Natural killer cell treated with Interleukin-12 subunit alpha and Interleukin-12 subunit beta and Interleukin-15 and Interleukin-18, amount 100 ng/mL, for 72 hours (primary cell): Measurements from ENCODE around the gene TEX9. TPM values are rescaled to one million over a fixed set of nuclear protein-coding genes. Genes with fewer than 3 reads are reported as not detected.
"Not testable (repeated sequence)": the region's sequence is repeated elsewhere in the genome, so short reads cannot be mapped to it uniquely, and the experiment has no call there.

Experiments
- ATAC-seq, 2 donors: fragments of 150-1000 bp; cut with Tn5 transposase in 1 of 2; sonication (Bioruptor Pico), chemical (Tn5 transposase) in 1 of 2; 2 replicates each; pipeline ENCODE4 v1.10.0; 2021
- DNase-seq: peaks from one replicate; pipeline ENCODE4 v3.0.0; 2022; ENCODE audit warnings: low spot score
- H3K27ac Mint-ChIP-seq, 2 donors: 1 replicate in 1 of 2; 2 replicates in 1 of 2; pipeline ENCODE4 v1.8.0; 2022; ENCODE audit warnings: mixed read lengths in 2 of 2, mild to moderate bottlenecking in 1 of 2, moderate library complexity in 1 of 2
- H3K27me3 Mint-ChIP-seq, 2 donors: 1 replicate in 1 of 2; 2 replicates in 1 of 2; pipeline ENCODE4 v1.8.0; 2022; ENCODE audit warnings: mixed read lengths in 2 of 2
- H3K36me3 Mint-ChIP-seq: one replicate; pipeline ENCODE4 v1.8.0; 2022; ENCODE audit warnings: mixed read lengths
- H3K4me1 Mint-ChIP-seq, 2 donors: 1 replicate in 1 of 2; 2 replicates in 1 of 2; pipeline ENCODE4 v1.8.0; 2022; ENCODE audit warnings: low read depth in 2 of 2, mixed read lengths in 2 of 2, mild to moderate bottlenecking in 1 of 2
- H3K4me3 Mint-ChIP-seq: one replicate; pipeline ENCODE4 v1.8.0; 2022; ENCODE audit warnings: mixed read lengths
- H3K9me3 Mint-ChIP-seq: 2 replicates; pipeline ENCODE4 v1.8.0; 2022; ENCODE audit warnings: mixed read lengths
- total RNA-seq, 2 donors: library from RNA; stranded (reverse); gene quantifications; one replicate each; pipeline ENCODE4 v1.2.3, GENCODE V29; 2022

The TEX9 gene
- under 1 TPM; 0.57 to 0.67 TPM for total RNA-seq

DNA sequence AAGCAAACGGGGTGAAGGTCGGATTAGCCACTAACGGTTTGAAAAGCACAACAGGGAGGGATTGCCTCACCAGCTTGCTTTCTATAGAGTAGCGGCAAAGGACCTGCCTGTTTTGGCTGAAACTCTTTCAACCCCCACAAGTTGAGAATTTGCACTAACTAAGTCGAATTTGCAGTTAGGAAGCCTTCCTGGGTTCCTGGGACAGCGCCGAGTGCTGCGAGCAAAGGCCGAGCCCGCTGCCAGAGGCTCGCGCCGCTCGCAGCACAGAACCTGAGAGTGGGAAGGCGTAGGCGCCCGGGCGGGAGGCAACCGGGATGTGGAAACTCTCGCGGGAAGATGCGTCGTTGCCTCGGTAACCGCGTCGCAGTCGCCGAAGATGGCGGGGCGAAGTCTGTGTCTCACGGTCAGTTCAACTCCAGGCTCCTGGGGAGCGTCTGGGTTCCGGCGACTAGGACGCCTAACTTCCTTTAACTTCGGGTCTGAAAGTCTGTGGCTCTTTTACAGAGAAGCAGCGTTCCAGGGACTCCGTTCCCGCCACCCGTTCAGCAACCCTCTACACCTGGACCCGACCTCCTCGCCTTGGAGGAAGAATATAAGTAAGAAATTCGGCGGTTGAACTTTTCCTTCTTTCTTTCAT lies at the start of gene TEX9:
Gene TEX9, plus strand, starts transcription at position 352 of the 637 bp plus-strand sequence. Its CDS starts 25 bp downstream, at position 377.
- peaks cover 5% of the 10 kb centered on the region for H3K36me3 Mint-ChIP-seq
- peaks cover 13 to 20% of the 10 kb centered on the region in 2 donors for H3K4me1 Mint-ChIP-seq
- H3K4me3 Mint-ChIP-seq = peak within 1 kb of the TSS; percentile 81
- DNase-seq = peak; percentile 79
- ATAC-seq = peak; percentile 93 to 94
- no peaks in the 10 kb centered on the region for H3K9me3 Mint-ChIP-seq
- peaks cover 34 to 54% of the 10 kb centered on the region in 2 donors for H3K27me3 Mint-ChIP-seq
- peak within 1 kb of the TSS in 1 of 2 donors; percentile 29 for H3K27ac Mint-ChIP-seq

DNA sequence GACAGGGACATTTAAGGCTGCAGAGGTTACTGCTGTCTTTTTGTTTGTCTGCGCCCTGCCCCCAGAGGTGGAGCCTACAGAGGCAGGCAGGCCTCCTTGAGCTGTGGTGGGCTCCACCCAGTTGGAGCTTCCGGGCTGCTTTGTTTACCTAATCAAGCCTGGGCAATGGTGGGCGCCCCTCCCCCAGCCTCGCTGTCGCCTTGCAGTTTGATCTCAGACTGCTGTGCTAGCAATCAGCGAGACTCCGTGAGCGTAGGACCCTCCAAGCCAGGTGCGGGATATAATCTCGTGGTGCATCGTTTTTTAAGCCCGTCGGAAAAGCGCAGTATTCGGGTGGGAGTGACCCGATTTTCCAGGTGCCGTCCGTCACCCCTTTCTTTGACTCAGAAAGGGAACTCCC lies 48.7 kb upstream of the TEX9 start:
- peaks cover 10% of the 10 kb centered on the region for H3K9me3 Mint-ChIP-seq
- not testable (repeated sequence) for DNase-seq, H3K27me3 Mint-ChIP-seq, H3K4me3 Mint-ChIP-seq, ATAC-seq, H3K4me1 Mint-ChIP-seq, H3K27ac Mint-ChIP-seq
- peaks cover 13% of the 10 kb centered on the region for H3K36me3 Mint-ChIP-seq

DNA sequence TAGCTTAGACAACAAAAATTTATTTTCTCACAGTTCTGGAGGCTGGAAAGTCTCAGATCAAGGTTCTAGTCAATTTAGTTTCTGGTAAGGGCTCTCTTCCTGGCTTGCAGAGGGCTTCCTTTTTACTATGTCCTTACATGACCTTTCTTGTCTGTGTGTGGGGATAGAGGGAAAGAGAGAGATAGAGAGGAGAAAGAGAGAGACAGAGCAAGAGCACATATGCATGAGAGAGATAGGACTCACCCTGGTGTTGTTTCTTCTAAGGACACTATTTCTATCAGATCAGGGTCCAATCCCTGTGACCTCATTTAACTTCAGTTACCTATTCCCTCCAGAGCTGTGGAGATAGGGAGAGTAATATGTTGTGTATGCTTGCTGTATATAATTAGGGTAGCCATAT lies 44.9 kb upstream of the TEX9 start:
- H3K27ac Mint-ChIP-seq = no peak overlapping the region
- ATAC-seq (no peak), DNase-seq (no peak)
- peaks cover 10% of the 10 kb centered on the region for H3K9me3 Mint-ChIP-seq
- no peak overlapping the region for H3K4me3 Mint-ChIP-seq
- no peaks in the 10 kb centered on the region for H3K4me1 Mint-ChIP-seq
- peaks cover 15 to 21% of the 10 kb centered on the region in 2 donors for H3K27me3 Mint-ChIP-seq
- H3K36me3 Mint-ChIP-seq = peaks cover 13% of the 10 kb centered on the region

DNA sequence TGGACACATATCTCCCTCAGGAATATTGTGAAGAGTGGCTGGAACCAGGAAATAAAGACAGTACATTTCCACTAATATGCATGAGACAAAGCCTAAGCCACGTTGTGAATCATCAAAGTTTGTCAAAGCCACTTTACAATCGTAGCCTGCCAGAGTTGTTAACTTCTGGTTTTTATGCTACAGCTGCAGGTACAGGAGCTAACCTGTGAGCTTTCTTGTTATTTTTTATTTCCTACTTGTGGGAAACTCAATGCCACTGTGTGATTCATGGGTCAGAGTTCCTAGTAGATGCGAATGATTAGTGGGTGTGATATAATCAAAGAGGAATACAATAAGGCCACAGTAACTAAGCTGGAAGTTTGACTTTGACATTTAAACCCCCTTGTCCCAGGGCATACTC lies 44.4 kb upstream of the TEX9 start:
- H3K4me1 Mint-ChIP-seq = no peaks in the 10 kb centered on the region
- no peak overlapping the region for H3K4me3 Mint-ChIP-seq
- peaks cover 10% of the 10 kb centered on the region for H3K9me3 Mint-ChIP-seq
- H3K27me3 Mint-ChIP-seq = peaks cover 15 to 21% of the 10 kb centered on the region in 2 donors
- ATAC-seq (no peak), DNase-seq (no peak)
- H3K36me3 Mint-ChIP-seq = peaks cover 13% of the 10 kb centered on the region
- H3K27ac Mint-ChIP-seq = no peak overlapping the region

DNA sequence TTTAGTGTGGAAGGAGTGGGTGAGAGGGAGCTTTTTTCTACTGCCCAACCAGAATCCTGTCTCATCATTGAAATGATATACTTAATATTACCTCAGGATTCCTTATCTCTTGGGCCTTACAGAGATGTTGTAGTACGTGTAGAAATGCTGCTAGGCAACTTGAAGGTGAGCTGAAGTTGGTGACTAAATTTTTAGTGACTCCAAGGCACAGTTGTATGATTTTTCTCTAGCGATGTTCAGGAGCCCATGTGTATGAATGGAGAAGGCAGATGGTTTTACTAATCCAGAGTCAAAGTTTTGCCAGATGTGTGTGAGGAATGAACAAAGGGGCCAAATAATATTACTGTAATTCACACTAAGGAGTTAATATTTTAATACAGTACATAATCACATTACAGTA lies 42.8 kb upstream of the TEX9 start:
- Mint-ChIP-seq H3K4me3 (no peak overlapping the region), H3K4me1 (no peaks in the 10 kb centered on the region), H3K27me3 (peaks cover 15 to 21% of the 10 kb centered on the region in 2 donors), H3K36me3 (peaks cover 10% of the 10 kb centered on the region), H3K9me3 (peaks cover 6% of the 10 kb centered on the region), H3K27ac (no peak overlapping the region)
- no peak for ATAC-seq
- DNase-seq = no peak

DNA sequence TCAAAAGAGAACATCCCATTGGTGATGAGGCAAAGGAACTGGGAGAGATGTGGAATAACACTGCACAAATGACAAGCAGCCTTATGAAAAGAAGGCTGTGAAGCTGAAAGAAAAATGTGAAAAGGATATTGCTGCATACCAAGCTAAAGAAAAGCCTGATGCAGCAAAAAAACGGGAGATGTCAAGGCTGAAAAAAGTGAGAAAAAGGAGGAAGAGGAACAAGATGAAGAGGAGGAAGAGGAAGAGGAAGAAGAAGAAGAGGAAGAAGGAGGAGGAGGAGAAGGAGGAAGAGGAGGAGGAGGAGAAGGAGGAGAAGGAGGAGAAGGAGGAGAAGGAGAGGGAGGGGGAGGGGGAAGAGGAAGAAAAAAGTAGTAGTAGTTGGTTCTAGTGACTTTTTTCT lies 41.8 kb upstream of the TEX9 start:
- no peak for ATAC-seq
- Mint-ChIP-seq H3K36me3 (peaks cover under 1% of the 10 kb centered on the region), H3K4me3 (no peak overlapping the region), H3K27me3 (peaks cover 15 to 21% of the 10 kb centered on the region in 2 donors), H3K4me1 (no peaks in the 10 kb centered on the region), H3K27ac (no peak overlapping the region), H3K9me3 (no peaks in the 10 kb centered on the region)
- DNase-seq = no peak

DNA sequence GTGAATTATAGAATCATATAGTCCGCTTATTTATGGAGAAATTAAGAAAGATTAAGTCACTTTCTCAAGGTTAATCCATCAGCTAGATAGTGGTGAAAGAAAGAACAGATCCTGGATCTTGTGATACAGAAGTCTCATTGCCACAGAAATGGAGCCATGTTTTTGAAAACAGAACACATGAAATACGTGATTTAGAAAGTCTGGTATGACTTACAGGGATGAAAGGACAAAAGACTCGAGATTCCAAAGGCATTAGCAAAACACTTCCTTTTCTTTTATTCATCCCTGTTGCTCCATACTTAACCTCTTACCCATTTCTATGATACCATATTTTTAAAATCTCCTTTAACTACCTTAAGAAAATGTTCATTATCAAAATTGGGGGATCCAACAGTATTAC lies 40.0 kb upstream of the TEX9 start:
- H3K4me3 Mint-ChIP-seq = no peak overlapping the region
- DNase-seq (no peak), ATAC-seq (no peak)
- peaks cover 7% of the 10 kb centered on the region for H3K9me3 Mint-ChIP-seq
- H3K4me1 Mint-ChIP-seq = no peaks in the 10 kb centered on the region
- H3K27ac Mint-ChIP-seq = no peak overlapping the region
- H3K27me3 Mint-ChIP-seq = peaks cover 23 to 29% of the 10 kb centered on the region in 2 donors
- H3K36me3 Mint-ChIP-seq = peaks cover 10% of the 10 kb centered on the region

DNA sequence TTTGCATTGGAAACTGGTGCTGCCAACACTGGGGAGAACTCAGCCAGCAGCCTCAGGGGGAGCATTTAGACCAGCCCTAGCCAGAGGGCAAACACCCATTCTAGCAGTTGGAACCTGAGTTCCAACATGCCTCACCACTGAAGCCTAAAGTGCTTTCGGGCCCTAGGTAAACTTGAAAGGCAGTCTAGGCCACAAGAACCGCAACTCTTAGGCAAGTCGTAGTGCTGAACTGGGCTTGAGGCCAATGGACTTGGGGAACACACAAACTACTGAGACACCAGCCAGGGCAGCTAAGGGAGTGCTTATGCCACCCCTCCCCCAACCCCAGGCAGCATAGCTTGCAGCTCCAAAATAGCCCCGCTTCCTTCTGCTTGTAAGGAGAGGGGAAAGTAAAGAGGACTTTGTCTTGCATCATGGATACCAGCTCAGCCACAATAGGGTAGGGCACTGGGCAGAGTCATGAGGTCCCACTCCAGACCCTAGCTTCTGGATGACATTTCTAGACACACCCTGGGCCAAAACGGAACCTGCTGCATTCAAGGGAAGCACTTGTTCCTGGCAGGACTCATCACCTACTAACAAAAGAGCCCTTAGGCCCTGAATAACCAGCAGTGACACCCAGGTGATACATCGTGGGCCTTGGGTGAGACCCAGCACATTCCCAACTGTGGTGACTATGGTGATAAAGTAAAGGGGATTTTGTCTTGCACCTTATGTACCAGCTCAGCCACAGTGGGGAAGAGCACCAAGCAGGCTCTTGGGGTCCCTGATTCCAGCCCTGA lies 37.3 kb upstream of the TEX9 start:
- Mint-ChIP-seq H3K9me3 (peaks cover 7% of the 10 kb centered on the region), H3K27ac (no peak overlapping the region), H3K4me1 (no peaks in the 10 kb centered on the region), H3K27me3 (peaks cover 12 to 16% of the 10 kb centered on the region in 2 donors), H3K4me3 (no peak overlapping the region), H3K36me3 (peaks cover 25% of the 10 kb centered on the region)
- ATAC-seq = no peak
- no peak for DNase-seq

DNA sequence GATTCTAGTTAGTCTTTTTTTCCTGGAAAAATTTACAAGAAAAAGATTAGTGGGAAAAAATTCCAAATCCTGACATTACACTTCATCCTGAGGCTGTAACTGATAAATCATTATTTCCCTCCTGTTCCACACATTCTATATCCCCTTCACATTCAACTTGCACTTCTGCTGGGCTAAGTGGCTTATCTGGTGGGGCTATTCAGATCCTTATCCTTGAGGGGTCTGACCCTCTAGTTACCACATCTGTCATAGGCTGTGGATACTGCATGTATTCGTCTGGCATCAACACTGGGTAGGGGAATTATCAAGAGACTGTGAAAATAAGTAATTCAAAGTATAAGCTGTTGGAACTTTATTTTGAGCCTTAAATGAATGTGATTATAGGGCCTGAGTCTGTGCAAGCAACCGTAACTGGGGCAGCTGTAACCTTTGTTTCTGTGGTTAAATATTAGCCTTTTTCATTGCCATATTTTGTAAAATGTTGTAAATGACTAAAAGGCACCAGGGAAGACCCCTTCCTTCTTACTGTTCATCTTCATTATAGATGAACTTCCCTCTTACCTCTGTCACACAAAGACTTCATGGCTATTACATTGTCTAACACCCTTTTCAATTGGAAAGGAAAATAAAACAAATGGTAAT lies 28.0 kb upstream of the TEX9 start:
- H3K4me3 Mint-ChIP-seq = no peak overlapping the region
- DNase-seq (no peak), ATAC-seq (no peak)
- peaks cover 12% of the 10 kb centered on the region for H3K36me3 Mint-ChIP-seq
- H3K4me1 Mint-ChIP-seq = no peaks in the 10 kb centered on the region
- H3K9me3 Mint-ChIP-seq = peaks cover 5% of the 10 kb centered on the region
- H3K27ac Mint-ChIP-seq = no peak overlapping the region
- peaks cover 11% of the 10 kb centered on the region in 2 donors for H3K27me3 Mint-ChIP-seq

DNA sequence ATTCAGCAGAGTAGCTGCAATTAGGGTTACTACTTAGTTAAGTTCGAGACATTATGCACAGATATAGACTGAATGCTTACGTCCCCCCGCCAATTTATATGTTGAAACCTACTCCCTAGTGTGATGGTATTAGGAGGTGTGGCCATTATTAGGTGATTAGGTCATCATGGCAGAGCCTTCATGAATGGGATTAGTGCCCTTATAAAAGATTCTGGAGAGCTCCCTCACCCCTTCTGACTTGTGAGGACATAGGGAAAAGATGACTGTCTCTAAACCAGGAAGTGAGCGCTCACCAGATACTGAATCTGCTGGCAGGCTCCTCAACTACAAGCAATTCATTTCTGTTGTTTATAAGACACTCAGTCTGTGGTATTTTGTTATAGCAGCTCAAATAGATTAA lies 25.6 kb upstream of the TEX9 start:
- no peak for DNase-seq
- Mint-ChIP-seq H3K9me3 (no peaks in the 10 kb centered on the region), H3K36me3 (no peaks in the 10 kb centered on the region), H3K27ac (no peak overlapping the region), H3K4me3 (no peak overlapping the region), H3K4me1 (no peaks in the 10 kb centered on the region), H3K27me3 (peaks cover 9 to 24% of the 10 kb centered on the region in 2 donors)
- no peak for ATAC-seq

DNA sequence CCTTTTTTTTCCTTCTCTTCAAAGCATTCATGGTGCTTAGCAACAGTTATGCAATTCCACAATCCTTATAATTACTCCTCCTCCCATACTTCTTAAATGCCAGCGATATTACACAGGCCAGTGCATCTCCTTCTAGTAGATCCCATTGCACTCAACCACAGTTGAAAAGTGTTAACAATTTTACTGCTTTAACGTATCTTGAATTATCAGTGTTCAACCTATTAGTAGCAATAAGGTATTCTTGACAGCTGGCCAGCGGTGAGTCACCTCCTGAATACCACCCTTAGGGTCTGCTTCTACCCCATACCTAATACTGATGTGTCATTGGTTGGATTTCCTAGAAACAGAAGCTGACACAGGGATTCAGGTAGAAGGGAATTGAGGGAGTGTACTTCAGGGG lies 24.0 kb upstream of the TEX9 start:
- H3K4me1 Mint-ChIP-seq = no peaks in the 10 kb centered on the region
- H3K9me3 Mint-ChIP-seq = no peaks in the 10 kb centered on the region
- H3K36me3 Mint-ChIP-seq = no peaks in the 10 kb centered on the region
- no peak overlapping the region for H3K27ac Mint-ChIP-seq
- H3K4me3 Mint-ChIP-seq = no peak overlapping the region
- no peak for DNase-seq
- H3K27me3 Mint-ChIP-seq = peaks cover 16 to 30% of the 10 kb centered on the region in 2 donors
- ATAC-seq = no peak

DNA sequence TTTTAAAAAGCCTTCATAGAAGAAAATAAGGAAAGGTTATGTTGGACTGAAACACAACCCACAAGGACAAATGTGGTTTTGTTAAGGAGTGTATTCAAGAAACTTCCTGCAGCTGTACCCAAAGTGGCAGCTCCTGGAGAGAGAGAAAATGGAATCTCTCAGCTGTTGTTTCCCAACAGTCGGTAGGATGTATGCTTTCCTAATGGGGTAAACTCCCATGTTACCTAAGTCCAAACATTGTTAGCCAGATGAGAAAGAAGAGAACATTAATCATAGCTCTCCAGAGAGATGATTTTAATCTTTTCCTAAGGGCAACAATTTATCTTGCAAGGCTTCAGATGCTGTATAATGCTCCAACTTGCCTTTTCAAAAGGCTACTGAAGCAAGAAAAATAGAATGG lies 22.6 kb upstream of the TEX9 start:
- H3K4me3 Mint-ChIP-seq = no peak overlapping the region
- ATAC-seq = no peak
- H3K4me1 Mint-ChIP-seq = no peaks in the 10 kb centered on the region
- peaks cover 20 to 42% of the 10 kb centered on the region in 2 donors for H3K27me3 Mint-ChIP-seq
- no peaks in the 10 kb centered on the region for H3K36me3 Mint-ChIP-seq
- peaks cover 2% of the 10 kb centered on the region for H3K9me3 Mint-ChIP-seq
- DNase-seq = no peak
- H3K27ac Mint-ChIP-seq = no peak overlapping the region

DNA sequence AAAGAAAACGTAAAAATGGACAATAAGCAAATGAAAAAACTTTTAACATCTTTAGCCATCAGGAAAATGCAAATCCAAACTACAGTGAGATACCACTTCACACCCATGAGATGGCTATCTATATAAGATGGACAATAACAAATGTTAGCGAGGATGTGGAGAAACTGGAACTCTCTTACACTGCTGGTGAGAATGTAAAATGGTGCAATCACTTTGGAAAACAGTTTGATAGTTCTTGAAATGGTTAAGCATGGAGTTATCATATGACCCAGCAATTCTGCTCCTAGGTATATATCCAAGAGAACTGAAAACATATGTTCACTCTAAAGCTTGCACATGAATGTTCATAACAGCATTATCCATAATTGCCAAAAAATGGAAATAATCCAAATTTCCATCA lies 21.3 kb upstream of the TEX9 start:
- no peak overlapping the region for H3K27ac Mint-ChIP-seq

DNA sequence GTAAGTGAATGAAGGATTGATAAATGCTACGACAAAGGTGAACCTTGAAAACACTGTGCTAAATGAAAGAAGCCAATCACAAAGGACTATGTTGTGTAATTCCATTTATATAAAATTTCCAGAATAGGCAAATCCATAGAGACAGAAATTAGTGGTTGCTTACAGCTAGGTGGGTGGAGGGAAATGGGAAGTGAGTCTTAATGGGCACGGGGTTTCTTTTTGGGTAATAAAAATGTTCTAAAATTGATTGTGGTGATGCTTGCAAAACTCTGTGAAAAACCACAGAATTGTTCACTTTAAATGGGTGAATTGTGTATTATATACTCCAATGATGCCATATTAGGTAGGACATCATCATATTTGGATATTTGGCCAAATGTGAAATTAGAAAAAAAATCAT lies 20.9 kb upstream of the TEX9 start:
- no peaks in the 10 kb centered on the region for H3K4me1 Mint-ChIP-seq
- ATAC-seq (no peak), DNase-seq (no peak)
- H3K9me3 Mint-ChIP-seq = peaks cover 2% of the 10 kb centered on the region
- no peaks in the 10 kb centered on the region for H3K36me3 Mint-ChIP-seq
- H3K27me3 Mint-ChIP-seq = peaks cover 25 to 49% of the 10 kb centered on the region in 2 donors
- no peak overlapping the region for H3K27ac Mint-ChIP-seq
- H3K4me3 Mint-ChIP-seq = no peak overlapping the region

More for the DNA sequence above, 21.3 kb upstream of the TEX9 start:
- no peaks in the 10 kb centered on the region for H3K36me3 Mint-ChIP-seq
- no peaks in the 10 kb centered on the region for H3K4me1 Mint-ChIP-seq
- no peak overlapping the region for H3K4me3 Mint-ChIP-seq
- peaks cover 25 to 44% of the 10 kb centered on the region in 2 donors for H3K27me3 Mint-ChIP-seq
- DNase-seq (no peak), ATAC-seq (no peak)
- peaks cover 2% of the 10 kb centered on the region for H3K9me3 Mint-ChIP-seq
